ENCODE data around the gene MCC. TPM values are rescaled to one million over a fixed set of nuclear protein-coding genes. Genes with fewer than 3 reads are reported as not detected.

The MCC gene
- total RNA-seq, 1 donor from 2014 or later = 46.1 TPM

DNA sequence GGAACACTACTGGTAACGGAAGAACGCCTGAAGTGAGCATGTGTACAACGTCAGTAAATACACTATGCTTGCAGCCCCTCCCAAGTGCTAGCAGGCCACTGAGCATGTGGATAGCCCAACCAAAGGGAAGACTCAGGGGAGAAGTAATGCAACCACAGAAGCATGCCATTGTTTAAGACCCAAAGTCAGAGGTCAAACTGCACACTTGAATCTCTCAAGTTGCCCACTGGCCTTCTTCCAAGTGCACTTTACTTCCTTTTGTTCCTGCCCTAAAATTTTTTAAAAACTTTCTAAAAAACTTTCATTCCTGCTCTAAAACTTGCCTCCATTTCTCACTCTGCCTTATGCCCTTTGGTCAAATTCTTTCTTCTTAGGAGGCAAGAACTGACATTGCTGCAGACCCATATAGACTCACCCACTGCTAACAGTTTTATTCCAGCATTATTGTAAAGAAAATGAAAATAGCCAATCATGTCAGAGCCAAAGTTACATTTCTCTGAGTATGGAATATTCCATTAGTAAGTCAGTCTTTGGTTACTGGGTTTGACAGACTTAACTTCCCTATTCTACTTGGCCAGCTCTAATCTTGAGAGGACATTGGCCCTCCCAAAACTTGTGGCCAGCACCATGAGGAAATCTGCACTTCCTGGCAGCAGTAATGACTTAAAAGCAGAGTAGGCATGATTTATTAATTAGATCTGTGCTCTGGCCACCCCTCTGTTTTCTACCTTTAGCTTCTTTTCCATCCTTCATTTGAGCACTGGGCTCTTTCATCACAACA is 130.4 kb downstream of the MCC start:
- Mint-ChIP-seq H3K27me3 (ENCODE audit: unreplicated experiment) (no peaks in the 10 kb centered on the region), H3K9me3 (ENCODE audit: unreplicated experiment) (no peaks in the 10 kb centered on the region), H3K27ac (ENCODE audit: unreplicated experiment) (peak overlapping the region; percentile 11), H3K4me3 (ENCODE audit: unreplicated experiment) (no peak overlapping the region), H3K36me3 (ENCODE audit: unreplicated experiment) (no peaks in the 10 kb centered on the region), H3K4me1 (ENCODE audit: low read depth, unreplicated experiment) (peaks cover 15% of the 10 kb centered on the region)
- no peak for DNase-seq
- no peak for TF ChIP-seq CTCF (IDR thresholded peaks at IDR 0.05; ENCODE audit: partially characterized antibody, unreplicated experiment)

- Mint-ChIP-seq H3K9me3 (ENCODE audit: unreplicated experiment) (no peaks in the 10 kb centered on the region), H3K27me3 (ENCODE audit: unreplicated experiment) (no peaks in the 10 kb centered on the region), H3K27ac (ENCODE audit: unreplicated experiment) (no peak overlapping the region), H3K4me1 (ENCODE audit: low read depth, unreplicated experiment) (peaks cover 15% of the 10 kb centered on the region), H3K36me3 (ENCODE audit: unreplicated experiment) (no peaks in the 10 kb centered on the region), H3K4me3 (ENCODE audit: unreplicated experiment) (no peak overlapping the region)
- no peak for TF ChIP-seq CTCF (IDR thresholded peaks at IDR 0.05; ENCODE audit: partially characterized antibody, unreplicated experiment)
- DNase-seq = no peak
Measured at GRCh38 chr5:113356487-113356886, 131.8 kb downstream of the MCC start.

- no peak for DNase-seq
- Mint-ChIP-seq H3K27ac (ENCODE audit: unreplicated experiment) (no peak overlapping the region), H3K4me3 (ENCODE audit: unreplicated experiment) (no peak overlapping the region), H3K4me1 (ENCODE audit: low read depth, unreplicated experiment) (peaks cover 12% of the 10 kb centered on the region), H3K27me3 (ENCODE audit: unreplicated experiment) (no peaks in the 10 kb centered on the region), H3K36me3 (ENCODE audit: unreplicated experiment) (no peaks in the 10 kb centered on the region), H3K9me3 (ENCODE audit: unreplicated experiment) (no peaks in the 10 kb centered on the region)
- no peak for TF ChIP-seq CTCF (IDR thresholded peaks at IDR 0.05; ENCODE audit: partially characterized antibody, unreplicated experiment)
Measured at GRCh38 chr5:113354055-113354454, 134.2 kb downstream of the MCC start.

DNA sequence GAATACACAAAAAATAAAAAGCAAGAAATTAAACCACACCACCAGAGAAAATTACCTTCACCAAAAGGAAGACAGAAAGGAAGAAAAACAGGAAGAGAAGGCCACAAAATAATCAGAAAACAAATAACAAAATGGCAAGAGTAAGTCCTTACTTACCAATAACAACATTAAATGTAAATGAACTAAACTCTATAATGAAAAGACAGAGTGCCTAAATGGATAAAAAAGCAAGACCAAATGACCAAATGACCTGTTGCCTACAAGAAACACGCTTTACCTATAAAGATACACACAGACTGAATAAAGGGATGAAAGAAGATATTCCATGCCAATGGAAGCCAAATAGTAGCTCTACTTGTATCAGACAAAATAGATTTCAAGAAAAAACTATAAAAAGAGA is 140.7 kb downstream of the MCC start:
- no peak for DNase-seq

More for the DNA sequence above, 140.7 kb downstream of the MCC start:
- no peak overlapping the region for H3K4me3 Mint-ChIP-seq (ENCODE audit: unreplicated experiment)
- peaks cover 4% of the 10 kb centered on the region for H3K36me3 Mint-ChIP-seq (ENCODE audit: unreplicated experiment)
- TF ChIP-seq CTCF (IDR thresholded peaks at IDR 0.05; ENCODE audit: partially characterized antibody, unreplicated experiment) = no peak
- H3K9me3 Mint-ChIP-seq (ENCODE audit: unreplicated experiment) = no peaks in the 10 kb centered on the region
- H3K27me3 Mint-ChIP-seq (ENCODE audit: unreplicated experiment) = peaks cover 2% of the 10 kb centered on the region
- no peak overlapping the region for H3K27ac Mint-ChIP-seq (ENCODE audit: unreplicated experiment)
- H3K4me1 Mint-ChIP-seq (ENCODE audit: low read depth, unreplicated experiment) = no peaks in the 10 kb centered on the region
